ENCODE measurements around the gene SPNS2. TPM values are rescaled to one million over a fixed set of nuclear protein-coding genes. Genes with fewer than 3 reads are reported as not detected.

Gene SPNS2
- total RNA-seq, 1 donor = under 0.01 TPM

DNA sequence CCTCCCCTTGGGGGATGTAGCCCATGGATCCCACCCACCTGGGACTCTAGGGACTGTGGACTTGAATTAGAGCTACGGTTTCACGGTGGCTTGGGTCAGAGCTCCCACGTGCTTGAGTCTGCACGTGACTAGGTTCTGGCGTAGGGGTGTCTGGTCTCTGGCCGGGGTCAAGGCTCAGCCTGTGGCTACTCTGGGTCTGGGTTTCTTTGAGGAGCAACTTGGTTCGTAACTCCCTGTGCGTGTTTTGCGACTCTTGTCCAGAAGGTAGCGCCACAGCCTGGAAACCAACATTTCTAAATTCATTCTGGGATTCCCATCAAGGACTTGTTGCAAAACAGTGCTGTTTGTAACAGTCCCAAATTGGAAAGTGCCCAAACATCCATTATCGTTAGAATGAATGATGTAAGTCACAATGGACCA, 62.2 kb downstream of the SPNS2 start:
- Histone ChIP-seq H3K9me3 (ENCODE audit: low read depth, low read length) (no peaks in the 10 kb centered on the region), H3K36me3 (ENCODE audit: insufficient read depth, low read length) (no peaks in the 10 kb centered on the region), H3K27me3 (ENCODE audit: insufficient read depth, low read length) (no peaks in the 10 kb centered on the region), H2AFZ (ENCODE audit: low read length) (no peak overlapping the region), H3K79me2 (ENCODE audit: insufficient read depth, low read length) (no peaks in the 10 kb centered on the region), H4K20me1 (ENCODE audit: insufficient read depth, low read length) (no peaks in the 10 kb centered on the region), H3K4me2 (ENCODE audit: insufficient read depth, low read length) (no peak overlapping the region), H3K4me1 (ENCODE audit: insufficient read depth, low read length) (peaks cover 8% of the 10 kb centered on the region), H3K27ac (ENCODE audit: low read depth, low read length) (no peak overlapping the region), H3K4me3 (ENCODE audit: insufficient read depth, low read length) (no peak overlapping the region)
- peak; percentile 80 for DNase-seq (ENCODE audit: insufficient read length, low spot score, missing footprints)
- TF ChIP-seq, protein P1, sequence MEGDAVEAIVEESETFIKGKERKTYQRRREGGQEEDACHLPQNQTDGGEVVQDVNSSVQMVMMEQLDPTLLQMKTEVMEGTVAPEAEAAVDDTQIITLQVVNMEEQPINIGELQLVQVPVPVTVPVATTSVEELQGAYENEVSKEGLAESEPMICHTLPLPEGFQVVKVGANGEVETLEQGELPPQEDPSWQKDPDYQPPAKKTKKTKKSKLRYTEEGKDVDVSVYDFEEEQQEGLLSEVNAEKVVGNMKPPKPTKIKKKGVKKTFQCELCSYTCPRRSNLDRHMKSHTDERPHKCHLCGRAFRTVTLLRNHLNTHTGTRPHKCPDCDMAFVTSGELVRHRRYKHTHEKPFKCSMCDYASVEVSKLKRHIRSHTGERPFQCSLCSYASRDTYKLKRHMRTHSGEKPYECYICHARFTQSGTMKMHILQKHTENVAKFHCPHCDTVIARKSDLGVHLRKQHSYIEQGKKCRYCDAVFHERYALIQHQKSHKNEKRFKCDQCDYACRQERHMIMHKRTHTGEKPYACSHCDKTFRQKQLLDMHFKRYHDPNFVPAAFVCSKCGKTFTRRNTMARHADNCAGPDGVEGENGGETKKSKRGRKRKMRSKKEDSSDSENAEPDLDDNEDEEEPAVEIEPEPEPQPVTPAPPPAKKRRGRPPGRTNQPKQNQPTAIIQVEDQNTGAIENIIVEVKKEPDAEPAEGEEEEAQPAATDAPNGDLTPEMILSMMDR (IDR thresholded peaks at IDR 0.05; ENCODE audit: extremely low read depth, low read depth, low read length) = peak; percentile 29

DNA sequence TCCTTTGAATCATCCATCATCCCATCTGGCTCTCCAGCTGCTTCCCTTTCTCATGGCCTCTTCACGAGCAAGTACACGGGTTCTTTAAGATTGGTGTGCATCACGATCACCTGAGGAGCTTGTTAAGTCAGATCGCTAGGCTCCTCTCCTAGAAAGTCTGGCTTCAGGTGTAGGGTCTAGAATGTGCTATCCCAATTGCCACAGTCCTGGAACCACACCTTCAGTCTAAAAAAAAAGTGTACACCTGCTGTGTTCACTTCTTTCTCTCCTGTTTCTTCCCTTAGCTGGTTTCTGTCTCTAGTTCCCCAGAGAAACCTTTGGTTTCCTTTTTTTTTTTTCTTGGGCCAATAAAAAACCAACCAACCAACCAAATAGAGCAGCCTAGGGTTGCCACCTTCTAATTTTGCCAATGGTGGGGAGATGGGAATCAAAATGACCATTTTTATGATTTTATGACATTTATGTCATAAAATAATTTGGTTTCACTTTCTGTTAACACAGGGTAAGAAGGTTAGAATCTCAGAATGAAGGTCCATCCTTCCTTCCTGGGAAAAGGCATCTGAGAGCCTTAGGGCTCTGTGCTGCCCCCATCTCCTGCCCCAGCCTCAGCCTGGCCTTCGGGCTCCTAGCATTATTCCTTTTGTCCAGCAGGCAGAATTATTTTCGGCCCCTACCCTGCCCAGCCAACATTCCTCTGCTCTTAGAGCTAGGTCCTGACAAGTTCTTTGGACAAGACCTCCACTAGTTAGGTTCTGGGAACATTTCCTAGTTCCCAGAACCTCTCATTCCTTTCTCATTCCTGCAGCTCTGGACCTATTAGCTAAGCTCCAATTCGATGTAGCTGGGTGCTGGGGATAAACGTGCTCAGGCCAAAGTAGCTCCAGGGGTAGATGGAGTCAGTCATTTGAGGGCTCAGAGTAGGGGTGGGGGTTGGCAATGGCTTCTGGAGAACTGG, 63.6 kb downstream of the SPNS2 start:
- no peak for DNase-seq (ENCODE audit: insufficient read length, low spot score, missing footprints)
- TF ChIP-seq, protein P1 (IDR thresholded peaks at IDR 0.05; ENCODE audit: extremely low read depth, low read depth, low read length) = no peak
- no peak overlapping the region for H3K27ac ChIP-seq (ENCODE audit: low read depth, low read length)
- H3K79me2 ChIP-seq (ENCODE audit: insufficient read depth, low read length) = no peaks in the 10 kb centered on the region
- no peaks in the 10 kb centered on the region for H4K20me1 ChIP-seq (ENCODE audit: insufficient read depth, low read length)
- H3K4me1 ChIP-seq (ENCODE audit: insufficient read depth, low read length) = peaks cover 5% of the 10 kb centered on the region
- H3K36me3 ChIP-seq (ENCODE audit: insufficient read depth, low read length) = no peaks in the 10 kb centered on the region
- H3K4me3 ChIP-seq (ENCODE audit: insufficient read depth, low read length) = peak overlapping the region; percentile 21
- H3K4me2 ChIP-seq (ENCODE audit: insufficient read depth, low read length) = peak overlapping the region; percentile 51
- no peaks in the 10 kb centered on the region for H3K9me3 ChIP-seq (ENCODE audit: low read depth, low read length)
- H3K27me3 ChIP-seq (ENCODE audit: insufficient read depth, low read length) = no peaks in the 10 kb centered on the region
- H2AFZ ChIP-seq (ENCODE audit: low read length) = peak overlapping the region; percentile 70

DNA sequence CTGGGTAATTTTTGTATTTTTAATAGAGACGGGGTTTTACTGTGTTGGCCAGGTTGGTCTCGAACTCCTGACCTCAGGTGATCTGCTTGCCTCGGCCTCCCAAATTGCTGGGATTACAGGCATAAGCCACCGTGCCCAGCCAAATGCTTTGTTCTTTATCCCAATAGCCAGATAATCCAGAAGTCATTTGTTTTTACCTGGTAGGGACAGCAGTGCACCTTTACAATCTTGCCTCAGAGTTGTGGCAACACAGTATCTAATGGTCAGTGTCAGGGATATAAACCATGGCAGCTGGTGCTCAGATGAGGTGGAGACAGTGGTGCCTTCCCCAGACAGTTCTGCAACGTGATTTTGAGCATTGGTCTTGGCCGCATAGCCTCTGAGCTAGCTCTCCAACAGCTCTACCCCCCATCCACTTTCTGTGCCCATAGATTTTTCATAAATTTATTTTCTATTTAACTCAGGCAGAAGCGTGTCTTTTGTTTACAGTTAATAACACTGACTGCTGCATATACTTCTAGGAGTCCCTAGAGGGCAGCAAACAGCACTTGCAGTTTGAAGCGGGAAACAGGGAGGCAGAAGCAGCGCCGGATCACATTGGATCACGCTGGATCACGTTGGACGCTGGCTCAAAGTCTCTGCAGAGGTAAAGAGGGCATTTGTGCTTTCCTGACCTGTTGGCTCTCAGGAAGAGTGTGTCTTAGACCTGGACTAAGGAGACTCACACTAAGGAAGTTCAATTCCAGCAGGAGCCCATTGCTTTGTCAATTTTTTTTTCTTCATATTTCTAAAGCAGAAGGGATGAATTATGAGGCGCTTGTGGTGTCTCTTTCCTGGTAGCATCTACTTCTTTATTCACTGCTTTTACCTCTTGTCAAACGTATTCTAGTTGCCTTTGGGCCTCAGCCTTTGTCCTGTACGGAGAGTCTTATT, 66.8 kb downstream of the SPNS2 start:
- Histone ChIP-seq H2AFZ (ENCODE audit: low read length) (peak overlapping the region; percentile 5), H3K4me2 (ENCODE audit: insufficient read depth, low read length) (peak overlapping the region; percentile 22), H3K9me3 (ENCODE audit: low read depth, low read length) (no peaks in the 10 kb centered on the region), H3K36me3 (ENCODE audit: insufficient read depth, low read length) (no peaks in the 10 kb centered on the region), H3K4me3 (ENCODE audit: insufficient read depth, low read length) (no peak overlapping the region), H3K27me3 (ENCODE audit: insufficient read depth, low read length) (no peaks in the 10 kb centered on the region), H3K79me2 (ENCODE audit: insufficient read depth, low read length) (no peaks in the 10 kb centered on the region), H4K20me1 (ENCODE audit: insufficient read depth, low read length) (no peaks in the 10 kb centered on the region), H3K27ac (ENCODE audit: low read depth, low read length) (no peak overlapping the region), H3K4me1 (ENCODE audit: insufficient read depth, low read length) (peaks cover 5% of the 10 kb centered on the region)
- DNase-seq (ENCODE audit: insufficient read length, low spot score, missing footprints) = peak; percentile 96
- TF ChIP-seq, protein P1 (IDR thresholded peaks at IDR 0.05; ENCODE audit: extremely low read depth, low read depth, low read length) = peak; percentile 95
